WTC11 (cell line): Measurements from ENCODE around the gene NUP210. TPM values are rescaled to one million over a fixed set of nuclear protein-coding genes. Genes with fewer than 3 reads are reported as not detected.

ENCODE experiments used
- ATAC-seq: fragments of 200-7000 bp; cut with Tn5 transposase; 2 replicates; pipeline ENCODE4 v1.10.0; 2021; ENCODE audit warnings: mild to moderate bottlenecking, moderate library complexity
- CTCF ChIA-PET: fragments of 300-600 bp; sonication (Branson Sonifier 250); formaldehyde crosslinking; loops from one replicate; lab custom pipeline; 2021; ENCODE audit warnings: antibody characterized with exemption; lab: Charles Lee
- POLR2A ChIA-PET: fragments of 350-600 bp; sonication (Branson Sonifier 250); formaldehyde crosslinking; loops from one replicate; lab custom pipeline; 2021; ENCODE audit warnings: antibody characterized with exemption; lab: Charles Lee
- DNase-seq: peaks from one replicate; pipeline ENCODE4 v3.0.0; 2021; ENCODE audit warnings: low spot score
- H3K27ac Mint-ChIP-seq: 2 replicates; pipeline ENCODE4 v1.8.0; 2021; ENCODE audit warnings: mixed read lengths
- H3K27me3 Mint-ChIP-seq: 2 replicates; pipeline ENCODE4 v1.8.0; 2021; ENCODE audit warnings: low read depth, mild to moderate bottlenecking, moderate library complexity, mixed read lengths
- H3K36me3 Mint-ChIP-seq: 2 replicates; pipeline ENCODE4 v1.8.0; 2021; ENCODE audit warnings: mixed read lengths
- H3K4me1 Mint-ChIP-seq: 2 replicates; pipeline ENCODE4 v1.8.0; 2022; ENCODE audit warnings: mixed read lengths
- H3K4me3 Mint-ChIP-seq: 2 replicates; pipeline ENCODE4 v1.8.0; 2021; ENCODE audit warnings: mild to moderate bottlenecking, moderate library complexity, mixed read lengths
- H3K9me3 Mint-ChIP-seq: 2 replicates; pipeline ENCODE4 v1.8.0; 2021; ENCODE audit warnings: mixed read lengths
- CBFB ChIP-seq: sonication (generic); formaldehyde crosslinking; IDR thresholded peaks from 2 replicates; pipeline ENCODE4 v1.8.1; 2022; ENCODE audit warnings: mild to moderate bottlenecking, low read depth, missing genetic modification reagents
- FOXJ3 ChIP-seq: sonication (generic); formaldehyde crosslinking; IDR thresholded peaks from 2 replicates; pipeline ENCODE4 v1.9.0; 2021; ENCODE audit warnings: missing genetic modification reagents, mild to moderate bottlenecking, borderline replicate concordance
- FOXP4 ChIP-seq: sonication (generic); formaldehyde crosslinking; IDR thresholded peaks from 2 replicates; pipeline ENCODE4 v1.8.0; 2022; ENCODE audit warnings: mild to moderate bottlenecking, missing genetic modification reagents
- GABPB1 ChIP-seq: sonication (generic); formaldehyde crosslinking; IDR thresholded peaks from 2 replicates; pipeline ENCODE4 v1.8.1; 2023; ENCODE audit warnings: mild to moderate bottlenecking, missing genetic modification reagents
- NFATC4 ChIP-seq: fragments of 250-450 bp; sonication (Bioruptor Pico); IDR thresholded peaks from 2 replicates; pipeline ENCODE4 v1.9.0; 2021; ENCODE audit warnings: mild to moderate bottlenecking
- PRDM15 ChIP-seq: sonication (generic); formaldehyde crosslinking; IDR thresholded peaks from 2 replicates; pipeline ENCODE4 v1.8.0; 2022; ENCODE audit warnings: missing genetic modification reagents
- SMAD3 ChIP-seq: sonication (generic); formaldehyde crosslinking; IDR thresholded peaks from 2 replicates; pipeline ENCODE4 v1.8.0; 2022; ENCODE audit warnings: missing genetic modification reagents, mild to moderate bottlenecking, borderline replicate concordance
- USF2 ChIP-seq: sonication (generic); formaldehyde crosslinking; IDR thresholded peaks from 2 replicates; pipeline ENCODE4 v1.8.1; 2023; ENCODE audit warnings: mild to moderate bottlenecking, missing genetic modification reagents, moderate library complexity
- ZSCAN18 ChIP-seq: fragments of 250-450 bp; sonication (Bioruptor Pico); IDR thresholded peaks from 2 replicates; pipeline ENCODE4 v2.1.2; 2022; ENCODE audit warnings: mild to moderate bottlenecking, moderate library complexity
- total RNA-seq: library from RNA; stranded (reverse); gene quantifications from 3 replicates; pipeline ENCODE4 v1.2.3, GENCODE V29; 2021
- TF ChIP-seq, protein P1 (sequence below): sonication (generic); formaldehyde crosslinking; IDR thresholded peaks from 2 replicates; pipeline ENCODE4 v1.8.1; 2023; ENCODE audit warnings: mild to moderate bottlenecking, missing genetic modification reagents, moderate library complexity
- TF ChIP-seq, protein P2 (sequence below): sonication (generic); formaldehyde crosslinking; conservative IDR thresholded peaks from 2 replicates; pipeline ENCODE4 v1.8.1; 2023; ENCODE audit warnings: mild to moderate bottlenecking, low read depth, missing genetic modification reagents, moderate library complexity
- TF ChIP-seq, protein P3 (sequence below): sonication (generic); formaldehyde crosslinking; IDR thresholded peaks from 2 replicates; pipeline ENCODE4 v1.8.0; 2023; ENCODE audit warnings: missing genetic modification reagents
- TF ChIP-seq, protein P4 (sequence below): sonication (generic); formaldehyde crosslinking; IDR thresholded peaks from 2 replicates; pipeline ENCODE4 v1.8.0; 2022; ENCODE audit warnings: mild to moderate bottlenecking, missing genetic modification reagents
- TF ChIP-seq, protein P5 (sequence below): fragments of 250-450 bp; sonication (Bioruptor Pico); IDR thresholded peaks from 2 replicates; pipeline ENCODE4 v1.9.0; 2021; ENCODE audit warnings: mild to moderate bottlenecking
- TF ChIP-seq, protein P6 (sequence below): sonication (generic); formaldehyde crosslinking; IDR thresholded peaks from 2 replicates; pipeline ENCODE4 v1.8.1; 2022; ENCODE audit warnings: low read depth, mild to moderate bottlenecking, moderate library complexity, missing genetic modification reagents, borderline replicate concordance
- TF ChIP-seq, protein P7 (sequence below): sonication (generic); formaldehyde crosslinking; IDR thresholded peaks from 2 replicates; pipeline ENCODE4 v1.8.1; 2023; ENCODE audit warnings: mild to moderate bottlenecking, moderate library complexity, missing genetic modification reagents

NUP210 gene
- total RNA-seq, 1 experiment from 2014 or later: 59.2 TPM

- ChIA-PET POLR2A (interaction anchor here (0.7 kb wide), 1 partner anchor 536 kb away, joined by 3 read pairs; no protein-coding TSS in a partner anchor), CTCF (interaction anchor here (0.8 kb wide), 1 partner anchor 12 kb away, joined by 3 read pairs; no protein-coding TSS in a partner anchor)
- H3K9me3 Mint-ChIP-seq: no peaks in the 10 kb centered on the region
- TF ChIP-seq, protein P1, sequence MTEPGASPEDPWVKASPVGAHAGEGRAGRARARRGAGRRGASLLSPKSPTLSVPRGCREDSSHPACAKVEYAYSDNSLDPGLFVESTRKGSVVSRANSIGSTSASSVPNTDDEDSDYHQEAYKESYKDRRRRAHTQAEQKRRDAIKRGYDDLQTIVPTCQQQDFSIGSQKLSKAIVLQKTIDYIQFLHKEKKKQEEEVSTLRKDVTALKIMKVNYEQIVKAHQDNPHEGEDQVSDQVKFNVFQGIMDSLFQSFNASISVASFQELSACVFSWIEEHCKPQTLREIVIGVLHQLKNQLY (CRISPR knock-in tag): no peak
- TF ChIP-seq ZSCAN18 (no peak), USF2 (CRISPR knock-in tag) (no peak), FOXJ3 (no peak), FOXP4 (no peak), PRDM15 (no peak), NFATC4 (CRISPR knock-in tag) (no peak), GABPB1 (CRISPR knock-in tag) (no peak), SMAD3 (CRISPR knock-in tag) (no peak), CBFB (CRISPR knock-in tag) (no peak)
- TF ChIP-seq, protein P2, sequence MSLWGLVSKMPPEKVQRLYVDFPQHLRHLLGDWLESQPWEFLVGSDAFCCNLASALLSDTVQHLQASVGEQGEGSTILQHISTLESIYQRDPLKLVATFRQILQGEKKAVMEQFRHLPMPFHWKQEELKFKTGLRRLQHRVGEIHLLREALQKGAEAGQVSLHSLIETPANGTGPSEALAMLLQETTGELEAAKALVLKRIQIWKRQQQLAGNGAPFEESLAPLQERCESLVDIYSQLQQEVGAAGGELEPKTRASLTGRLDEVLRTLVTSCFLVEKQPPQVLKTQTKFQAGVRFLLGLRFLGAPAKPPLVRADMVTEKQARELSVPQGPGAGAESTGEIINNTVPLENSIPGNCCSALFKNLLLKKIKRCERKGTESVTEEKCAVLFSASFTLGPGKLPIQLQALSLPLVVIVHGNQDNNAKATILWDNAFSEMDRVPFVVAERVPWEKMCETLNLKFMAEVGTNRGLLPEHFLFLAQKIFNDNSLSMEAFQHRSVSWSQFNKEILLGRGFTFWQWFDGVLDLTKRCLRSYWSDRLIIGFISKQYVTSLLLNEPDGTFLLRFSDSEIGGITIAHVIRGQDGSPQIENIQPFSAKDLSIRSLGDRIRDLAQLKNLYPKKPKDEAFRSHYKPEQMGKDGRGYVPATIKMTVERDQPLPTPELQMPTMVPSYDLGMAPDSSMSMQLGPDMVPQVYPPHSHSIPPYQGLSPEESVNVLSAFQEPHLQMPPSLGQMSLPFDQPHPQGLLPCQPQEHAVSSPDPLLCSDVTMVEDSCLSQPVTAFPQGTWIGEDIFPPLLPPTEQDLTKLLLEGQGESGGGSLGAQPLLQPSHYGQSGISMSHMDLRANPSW: no peak
- TF ChIP-seq, protein P3, sequence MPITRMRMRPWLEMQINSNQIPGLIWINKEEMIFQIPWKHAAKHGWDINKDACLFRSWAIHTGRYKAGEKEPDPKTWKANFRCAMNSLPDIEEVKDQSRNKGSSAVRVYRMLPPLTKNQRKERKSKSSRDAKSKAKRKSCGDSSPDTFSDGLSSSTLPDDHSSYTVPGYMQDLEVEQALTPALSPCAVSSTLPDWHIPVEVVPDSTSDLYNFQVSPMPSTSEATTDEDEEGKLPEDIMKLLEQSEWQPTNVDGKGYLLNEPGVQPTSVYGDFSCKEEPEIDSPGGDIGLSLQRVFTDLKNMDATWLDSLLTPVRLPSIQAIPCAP: no peak
- TF ChIP-seq, protein P4, sequence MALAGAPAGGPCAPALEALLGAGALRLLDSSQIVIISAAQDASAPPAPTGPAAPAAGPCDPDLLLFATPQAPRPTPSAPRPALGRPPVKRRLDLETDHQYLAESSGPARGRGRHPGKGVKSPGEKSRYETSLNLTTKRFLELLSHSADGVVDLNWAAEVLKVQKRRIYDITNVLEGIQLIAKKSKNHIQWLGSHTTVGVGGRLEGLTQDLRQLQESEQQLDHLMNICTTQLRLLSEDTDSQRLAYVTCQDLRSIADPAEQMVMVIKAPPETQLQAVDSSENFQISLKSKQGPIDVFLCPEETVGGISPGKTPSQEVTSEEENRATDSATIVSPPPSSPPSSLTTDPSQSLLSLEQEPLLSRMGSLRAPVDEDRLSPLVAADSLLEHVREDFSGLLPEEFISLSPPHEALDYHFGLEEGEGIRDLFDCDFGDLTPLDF (CRISPR knock-in tag): no peak
- TF ChIP-seq, protein P5, sequence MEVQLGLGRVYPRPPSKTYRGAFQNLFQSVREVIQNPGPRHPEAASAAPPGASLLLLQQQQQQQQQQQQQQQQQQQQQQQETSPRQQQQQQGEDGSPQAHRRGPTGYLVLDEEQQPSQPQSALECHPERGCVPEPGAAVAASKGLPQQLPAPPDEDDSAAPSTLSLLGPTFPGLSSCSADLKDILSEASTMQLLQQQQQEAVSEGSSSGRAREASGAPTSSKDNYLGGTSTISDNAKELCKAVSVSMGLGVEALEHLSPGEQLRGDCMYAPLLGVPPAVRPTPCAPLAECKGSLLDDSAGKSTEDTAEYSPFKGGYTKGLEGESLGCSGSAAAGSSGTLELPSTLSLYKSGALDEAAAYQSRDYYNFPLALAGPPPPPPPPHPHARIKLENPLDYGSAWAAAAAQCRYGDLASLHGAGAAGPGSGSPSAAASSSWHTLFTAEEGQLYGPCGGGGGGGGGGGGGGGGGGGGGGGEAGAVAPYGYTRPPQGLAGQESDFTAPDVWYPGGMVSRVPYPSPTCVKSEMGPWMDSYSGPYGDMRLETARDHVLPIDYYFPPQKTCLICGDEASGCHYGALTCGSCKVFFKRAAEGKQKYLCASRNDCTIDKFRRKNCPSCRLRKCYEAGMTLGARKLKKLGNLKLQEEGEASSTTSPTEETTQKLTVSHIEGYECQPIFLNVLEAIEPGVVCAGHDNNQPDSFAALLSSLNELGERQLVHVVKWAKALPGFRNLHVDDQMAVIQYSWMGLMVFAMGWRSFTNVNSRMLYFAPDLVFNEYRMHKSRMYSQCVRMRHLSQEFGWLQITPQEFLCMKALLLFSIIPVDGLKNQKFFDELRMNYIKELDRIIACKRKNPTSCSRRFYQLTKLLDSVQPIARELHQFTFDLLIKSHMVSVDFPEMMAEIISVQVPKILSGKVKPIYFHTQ: no peak
- TF ChIP-seq, protein P6, sequence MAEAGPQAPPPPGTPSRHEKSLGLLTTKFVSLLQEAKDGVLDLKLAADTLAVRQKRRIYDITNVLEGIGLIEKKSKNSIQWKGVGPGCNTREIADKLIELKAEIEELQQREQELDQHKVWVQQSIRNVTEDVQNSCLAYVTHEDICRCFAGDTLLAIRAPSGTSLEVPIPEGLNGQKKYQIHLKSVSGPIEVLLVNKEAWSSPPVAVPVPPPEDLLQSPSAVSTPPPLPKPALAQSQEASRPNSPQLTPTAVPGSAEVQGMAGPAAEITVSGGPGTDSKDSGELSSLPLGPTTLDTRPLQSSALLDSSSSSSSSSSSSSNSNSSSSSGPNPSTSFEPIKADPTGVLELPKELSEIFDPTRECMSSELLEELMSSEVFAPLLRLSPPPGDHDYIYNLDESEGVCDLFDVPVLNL (CRISPR knock-in tag): no peak
- TF ChIP-seq, protein P7, sequence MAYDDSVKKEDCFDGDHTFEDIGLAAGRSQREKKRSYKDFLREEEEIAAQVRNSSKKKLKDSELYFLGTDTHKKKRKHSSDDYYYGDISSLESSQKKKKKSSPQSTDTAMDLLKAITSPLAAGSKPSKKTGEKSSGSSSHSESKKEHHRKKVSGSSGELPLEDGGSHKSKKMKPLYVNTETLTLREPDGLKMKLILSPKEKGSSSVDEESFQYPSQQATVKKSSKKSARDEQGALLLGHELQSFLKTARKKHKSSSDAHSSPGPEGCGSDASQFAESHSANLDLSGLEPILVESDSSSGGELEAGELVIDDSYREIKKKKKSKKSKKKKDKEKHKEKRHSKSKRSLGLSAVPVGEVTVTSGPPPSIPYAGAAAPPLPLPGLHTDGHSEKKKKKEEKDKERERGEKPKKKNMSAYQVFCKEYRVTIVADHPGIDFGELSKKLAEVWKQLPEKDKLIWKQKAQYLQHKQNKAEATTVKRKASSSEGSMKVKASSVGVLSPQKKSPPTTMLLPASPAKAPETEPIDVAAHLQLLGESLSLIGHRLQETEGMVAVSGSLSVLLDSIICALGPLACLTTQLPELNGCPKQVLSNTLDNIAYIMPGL (CRISPR knock-in tag): no peak
Measured at GRCh38 chr3:13335503-13335902, 84.6 kb downstream of the NUP210 start.

More at GRCh38 chr3:13335503-13335902, 84.6 kb downstream of the NUP210 start:
- Mint-ChIP-seq H3K4me3 (no peak overlapping the region), H3K27ac (peak overlapping the region; percentile 62; the same call in 1 of the 2 replicates), H3K27me3 (no peaks in the 10 kb centered on the region), H3K36me3 (peaks cover 35% of the 10 kb centered on the region), H3K4me1 (0 out of 2 replicates have a peak, but pooled peaks cover 6% of the 10 kb centered on the region)
- ATAC-seq (no peak), DNase-seq (no peak)
